HG02885 (cell line): ENCODE results near the gene TRAPPC2L.

Source experiments
- ATAC-seq: cut with Tn5 transposase; IDR thresholded peaks from one replicate; pipeline ENCODE4 v1.9.1; 2021; ENCODE audit warnings: mild to moderate bottlenecking; ENCODE audit not compliant: unreplicated experiment, poor library complexity

The TRAPPC2L gene

DNA sequence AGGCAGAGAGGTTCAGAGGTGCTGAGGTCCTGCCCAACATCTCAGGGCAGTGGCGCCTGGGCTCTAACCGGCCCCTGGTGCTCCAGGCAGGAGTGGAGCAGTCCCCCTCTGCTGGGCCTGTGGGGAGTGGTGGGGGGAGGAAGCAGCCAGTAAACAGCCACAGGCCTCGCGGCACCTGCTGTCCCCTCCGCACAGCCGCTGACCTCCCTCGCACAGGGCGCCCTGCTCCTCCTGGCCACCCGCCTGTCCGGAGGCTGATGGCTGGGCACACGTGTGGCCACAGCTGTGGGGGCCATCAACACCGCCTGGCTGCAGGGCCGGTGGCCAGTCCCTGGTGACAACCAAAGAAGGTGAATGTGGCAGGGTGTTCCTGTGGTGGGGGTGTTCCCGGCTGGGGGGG is 46.3 kb downstream of the TRAPPC2L start:
- ATAC-seq = no peak

DNA sequence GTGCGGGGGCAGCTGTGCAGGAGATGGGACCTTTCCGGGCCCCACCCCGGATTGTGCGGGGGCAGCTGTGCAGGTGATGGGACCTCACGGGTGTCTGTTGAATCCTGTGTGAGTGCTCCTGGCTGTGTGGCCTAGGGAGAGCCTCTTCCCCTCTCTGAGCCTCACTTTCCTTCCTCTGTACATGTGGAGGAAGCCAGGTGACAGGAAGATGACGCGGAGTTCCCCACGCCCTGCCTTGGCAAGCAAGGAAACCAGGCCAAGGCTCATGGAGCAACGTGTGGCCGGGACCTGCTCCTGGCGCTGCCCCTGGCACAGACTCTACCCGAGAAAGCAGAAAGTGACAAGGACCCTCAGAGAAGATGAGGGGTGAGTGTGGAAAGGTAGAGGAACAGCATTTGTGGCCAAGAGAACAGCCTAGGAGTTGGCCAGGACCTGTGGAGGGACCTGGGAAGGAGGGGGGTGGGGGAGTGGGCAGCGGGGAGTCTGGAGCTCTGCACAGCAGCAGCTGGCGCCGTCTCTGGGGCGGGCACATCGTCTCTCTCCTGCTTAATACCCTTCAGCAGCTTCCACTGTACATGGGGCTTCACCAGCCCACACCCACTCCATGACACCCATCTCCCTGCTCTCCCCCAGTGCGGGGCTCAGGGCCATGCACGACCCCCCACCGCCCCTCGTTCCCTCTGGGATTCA is 47.9 kb downstream of the TRAPPC2L start:
- ATAC-seq = no peak

DNA sequence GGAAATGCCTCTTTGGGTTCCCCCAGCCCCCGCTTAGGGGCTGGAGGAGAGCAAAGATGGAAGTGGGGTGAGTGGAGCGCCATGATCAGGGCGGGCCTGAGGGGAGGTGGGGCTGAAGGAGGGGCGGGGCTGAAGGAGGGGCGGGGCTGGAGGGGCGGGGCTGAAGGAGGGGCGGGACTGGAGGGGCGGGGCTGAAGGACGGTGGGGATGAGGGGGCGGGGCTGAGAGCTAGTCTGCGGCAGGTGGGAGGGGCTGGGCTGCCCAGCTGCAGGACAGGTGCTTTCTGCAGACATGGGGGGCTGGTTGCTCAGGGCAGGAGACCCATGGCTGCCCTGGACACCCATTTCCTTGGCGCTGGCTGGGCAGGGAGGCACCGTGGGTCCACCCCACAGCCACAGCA is 48.6 kb downstream of the TRAPPC2L start:
- ATAC-seq = no peak

DNA sequence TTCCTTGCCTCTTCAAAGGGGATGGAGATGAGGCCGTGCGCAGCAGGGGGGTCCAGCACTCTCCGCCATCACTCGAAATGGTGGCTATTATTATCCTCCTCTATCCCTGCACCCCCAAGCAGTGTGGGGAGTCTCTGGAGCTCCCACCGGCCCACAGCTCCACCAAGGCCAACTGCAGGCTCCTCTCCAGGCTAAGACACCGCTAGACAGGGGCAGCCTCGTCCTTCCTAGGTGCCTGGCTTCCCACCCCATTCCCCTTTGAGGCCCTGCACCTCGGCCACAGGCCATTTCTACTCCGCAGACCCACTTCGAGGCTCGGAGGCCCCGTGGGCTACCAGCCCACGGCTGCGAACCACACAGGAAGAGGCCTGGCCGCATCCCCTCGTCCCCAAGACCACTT is 49.1 kb downstream of the TRAPPC2L start:
- ATAC-seq = no peak

DNA sequence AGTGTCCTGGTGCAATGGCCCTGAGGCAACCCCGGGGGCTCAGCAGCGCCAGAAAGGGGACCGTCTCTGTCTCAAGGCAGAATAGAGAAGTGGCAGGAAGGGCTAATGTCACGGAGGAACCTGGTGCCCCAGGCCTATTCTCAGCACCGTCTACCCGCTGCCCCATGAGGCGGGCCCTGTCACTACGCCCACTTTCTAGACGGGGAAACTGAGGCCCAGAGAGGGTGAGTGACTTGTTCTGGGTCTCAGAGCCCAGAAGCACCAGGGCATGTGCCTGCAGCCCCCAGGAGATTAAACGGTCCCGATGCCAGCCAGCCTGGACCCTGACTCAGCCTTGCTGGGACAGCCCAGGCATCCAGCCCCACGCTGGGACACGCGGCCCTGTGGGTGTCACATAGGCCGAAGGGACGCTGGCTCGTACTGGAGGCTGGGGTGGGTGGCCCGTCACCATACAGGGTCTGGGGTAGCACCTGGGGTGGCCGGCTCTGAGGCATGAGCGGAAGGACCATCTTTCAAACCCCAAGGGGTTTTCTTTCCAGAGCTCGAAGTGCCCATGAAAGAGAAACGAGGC is 49.7 kb downstream of the TRAPPC2L start:
- no peak for ATAC-seq

DNA sequence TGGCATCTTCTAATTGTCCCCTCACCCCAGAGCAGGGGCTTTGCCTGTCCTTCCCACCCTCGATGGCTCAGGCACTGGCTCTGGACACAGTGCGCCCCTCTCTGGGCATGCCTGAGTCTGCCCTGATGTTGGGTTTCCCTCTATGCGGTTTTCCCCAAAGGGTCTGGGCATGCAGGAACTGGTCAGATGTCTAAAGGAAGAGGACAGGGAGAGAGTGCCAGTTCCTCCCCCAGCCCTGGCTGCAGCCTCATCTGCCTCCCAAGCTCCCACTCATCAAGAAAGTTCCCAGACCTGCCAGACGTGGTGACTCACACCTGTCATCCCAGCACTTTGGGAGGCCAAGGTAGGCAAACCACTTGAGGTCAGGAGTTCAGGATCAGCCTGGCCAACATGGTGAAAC is 50.8 kb downstream of the TRAPPC2L start:
- no peak for ATAC-seq

DNA sequence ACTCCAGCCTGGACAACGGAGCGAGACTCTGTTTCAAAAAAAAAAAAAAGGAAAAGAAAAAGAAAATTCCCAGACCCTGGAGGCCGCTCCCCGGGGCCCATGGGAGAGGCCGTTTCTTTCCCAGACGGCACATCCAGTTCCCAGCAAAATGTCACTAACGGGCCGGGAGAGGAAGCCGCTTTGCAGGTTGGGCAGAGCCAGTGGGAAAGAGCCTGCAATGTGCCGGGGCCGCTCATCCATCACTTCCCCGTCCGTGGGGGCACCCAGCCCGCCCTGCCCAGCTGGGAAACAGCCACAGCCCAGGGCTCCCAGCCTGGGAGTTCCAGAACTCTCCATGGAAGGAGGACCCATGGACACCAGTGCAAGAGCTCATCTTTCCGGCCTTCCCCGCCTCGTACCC is 51.4 kb downstream of the TRAPPC2L start:
- no peak for ATAC-seq

DNA sequence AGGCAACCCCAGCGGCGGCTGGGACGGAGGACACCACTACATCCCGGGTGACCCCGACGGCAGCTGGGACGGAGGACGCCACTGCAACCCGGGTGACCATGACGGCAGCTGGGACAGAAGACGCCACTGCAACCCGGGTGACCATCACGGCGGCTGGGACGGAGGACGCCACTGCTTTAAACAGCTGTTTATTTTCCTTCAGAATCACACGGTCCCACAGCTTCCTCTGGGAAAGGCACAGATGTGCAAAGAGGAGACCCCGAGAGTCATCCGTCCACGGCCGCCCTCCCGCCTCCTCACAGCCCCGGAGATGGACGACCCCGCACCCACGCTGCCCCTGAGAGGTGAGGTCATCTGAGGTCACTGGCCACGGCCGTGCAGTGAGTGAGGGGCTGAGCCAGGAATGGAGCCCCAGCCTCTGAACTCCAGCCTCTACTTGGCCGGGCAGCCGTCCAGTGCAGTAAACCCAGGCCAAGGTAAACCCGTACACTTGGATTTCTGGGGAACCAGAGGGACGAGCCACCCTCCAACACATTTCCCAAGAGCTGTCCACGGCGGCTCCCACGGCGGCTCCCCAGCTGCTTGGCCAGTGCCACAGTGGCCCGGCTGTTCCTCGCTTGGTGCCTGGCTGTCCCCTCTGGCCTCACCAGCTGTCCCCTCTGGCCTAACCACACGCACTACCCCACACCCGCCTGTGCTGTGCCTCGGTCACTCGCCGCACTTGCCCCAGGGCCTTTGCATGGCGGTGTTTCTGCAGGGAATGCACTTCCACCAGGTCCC is 52.7 kb downstream of the TRAPPC2L start:
- ATAC-seq = no peak

DNA sequence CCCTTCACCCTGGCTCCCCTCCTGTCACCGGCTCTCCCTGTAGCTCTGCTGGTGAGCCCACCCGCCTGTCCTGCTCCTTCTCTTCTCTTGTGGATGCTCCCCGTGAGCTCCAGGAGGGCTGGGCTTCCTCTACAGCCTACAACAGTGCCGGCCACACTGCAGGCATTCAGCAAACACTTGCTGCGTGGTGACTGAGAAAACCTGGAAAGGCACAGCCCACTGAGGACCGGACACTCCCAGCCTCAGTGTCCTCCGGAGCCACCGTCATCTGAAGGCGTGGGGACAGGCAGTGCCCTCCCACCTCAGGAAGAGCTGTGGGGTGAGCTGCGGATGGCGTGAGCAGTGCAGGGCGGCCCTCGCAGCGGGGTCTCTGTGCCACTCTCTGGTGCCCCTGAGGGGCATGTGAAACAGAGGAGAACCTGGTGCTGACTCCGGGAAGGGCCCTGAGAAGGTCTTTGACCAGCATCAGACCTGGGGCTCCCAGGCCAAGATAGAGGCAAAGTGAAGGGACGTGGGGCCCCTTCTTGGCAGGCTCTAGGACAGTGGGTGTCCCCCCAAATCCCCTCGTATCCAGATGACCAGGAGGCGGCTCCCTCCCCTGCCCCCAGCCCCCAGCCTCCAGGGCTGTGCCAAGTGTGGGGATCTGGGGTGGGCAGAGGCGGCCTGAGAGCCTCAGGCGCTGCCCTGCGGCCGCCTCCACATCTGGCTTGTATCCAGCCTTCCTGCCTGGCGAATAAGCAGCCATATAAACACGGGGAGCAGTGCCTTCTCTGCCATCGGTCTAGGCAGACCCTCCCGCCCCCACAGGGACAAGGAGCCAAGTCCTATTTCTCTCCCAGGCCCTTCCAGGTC is 53.6 kb downstream of the TRAPPC2L start:
- no peak for ATAC-seq

DNA sequence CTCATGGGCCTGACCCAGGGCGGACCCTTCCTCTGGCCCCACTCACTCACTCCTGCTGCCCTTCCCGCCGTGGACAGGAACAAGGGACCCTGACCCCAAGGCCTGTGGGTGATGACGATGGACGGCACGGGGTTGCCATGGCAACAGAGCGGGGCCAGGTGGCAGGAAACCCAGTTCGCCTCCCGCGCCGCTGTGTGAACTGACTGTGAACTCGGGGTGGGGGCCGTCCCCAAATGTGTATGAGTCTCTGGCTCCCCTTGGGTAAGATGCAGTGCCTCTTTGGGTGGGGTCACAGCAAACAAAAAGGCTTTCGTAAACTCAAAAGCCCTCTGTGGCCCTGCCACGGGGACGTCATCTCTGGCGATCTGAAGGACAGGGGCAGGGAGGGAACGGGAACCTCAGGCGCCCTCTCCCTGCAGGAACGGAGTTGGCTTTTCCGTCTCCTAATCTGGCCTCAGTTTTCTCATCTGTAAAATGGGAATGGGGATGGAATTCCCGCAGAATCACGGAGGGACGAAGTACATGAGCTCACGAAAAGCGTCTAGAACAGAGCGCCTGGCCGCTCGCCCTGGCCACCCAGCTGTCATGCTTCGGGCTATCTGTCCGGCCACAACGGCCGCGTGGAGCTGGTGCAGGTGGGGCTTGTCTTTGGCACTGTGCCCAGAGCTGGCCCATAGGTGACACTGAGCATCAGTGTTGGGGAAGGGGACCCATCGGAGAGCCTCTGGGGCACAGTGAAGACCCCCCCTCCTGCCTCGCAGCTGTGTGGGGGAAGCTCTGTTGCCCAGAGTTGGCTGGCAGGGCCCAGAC is 54.4 kb downstream of the TRAPPC2L start:
- no peak for ATAC-seq

DNA sequence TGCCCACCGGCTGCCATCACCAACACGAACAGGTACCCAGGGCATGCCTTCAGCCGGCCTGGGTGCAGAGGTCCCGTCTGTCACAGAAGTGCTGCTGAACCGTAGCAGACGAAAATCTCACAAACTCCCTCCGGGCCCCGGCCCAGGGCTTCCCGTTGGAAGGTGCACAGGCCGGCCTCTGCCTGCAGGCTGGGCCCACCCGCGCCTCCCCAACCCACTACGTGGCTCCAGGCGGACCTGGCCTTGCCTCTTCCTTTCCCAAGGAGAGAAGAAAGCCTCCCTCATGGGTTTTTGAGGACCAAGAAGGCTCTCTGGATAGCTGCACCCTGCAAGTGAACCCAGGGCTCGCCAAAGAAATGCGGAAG is 55.0 kb downstream of the TRAPPC2L start:
- ATAC-seq = no peak
